ENCODE data around the gene TMEM201.

DNA sequence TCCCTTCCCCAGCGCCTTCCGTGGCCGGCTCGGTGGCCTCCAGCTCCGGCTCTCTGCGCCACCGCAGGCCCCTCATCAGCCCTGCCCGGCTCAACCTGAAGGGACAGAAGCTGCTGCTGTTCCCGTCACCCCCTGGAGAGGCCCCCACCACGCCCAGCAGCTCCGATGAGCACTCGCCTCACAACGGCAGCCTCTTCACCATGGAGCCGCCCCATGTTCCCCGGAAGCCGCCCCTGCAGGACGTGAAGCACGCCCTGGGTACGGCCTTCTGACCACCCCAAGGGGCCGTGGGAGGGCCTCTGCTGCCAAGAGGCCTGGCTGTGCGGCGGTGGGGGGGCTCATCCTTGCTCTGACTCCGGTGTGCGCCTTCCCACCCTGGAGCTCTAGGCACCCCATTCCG is 21.8 kb downstream of the TMEM201 start:
- TF ChIP-seq, protein P1, sequence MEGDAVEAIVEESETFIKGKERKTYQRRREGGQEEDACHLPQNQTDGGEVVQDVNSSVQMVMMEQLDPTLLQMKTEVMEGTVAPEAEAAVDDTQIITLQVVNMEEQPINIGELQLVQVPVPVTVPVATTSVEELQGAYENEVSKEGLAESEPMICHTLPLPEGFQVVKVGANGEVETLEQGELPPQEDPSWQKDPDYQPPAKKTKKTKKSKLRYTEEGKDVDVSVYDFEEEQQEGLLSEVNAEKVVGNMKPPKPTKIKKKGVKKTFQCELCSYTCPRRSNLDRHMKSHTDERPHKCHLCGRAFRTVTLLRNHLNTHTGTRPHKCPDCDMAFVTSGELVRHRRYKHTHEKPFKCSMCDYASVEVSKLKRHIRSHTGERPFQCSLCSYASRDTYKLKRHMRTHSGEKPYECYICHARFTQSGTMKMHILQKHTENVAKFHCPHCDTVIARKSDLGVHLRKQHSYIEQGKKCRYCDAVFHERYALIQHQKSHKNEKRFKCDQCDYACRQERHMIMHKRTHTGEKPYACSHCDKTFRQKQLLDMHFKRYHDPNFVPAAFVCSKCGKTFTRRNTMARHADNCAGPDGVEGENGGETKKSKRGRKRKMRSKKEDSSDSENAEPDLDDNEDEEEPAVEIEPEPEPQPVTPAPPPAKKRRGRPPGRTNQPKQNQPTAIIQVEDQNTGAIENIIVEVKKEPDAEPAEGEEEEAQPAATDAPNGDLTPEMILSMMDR (IDR thresholded peaks at IDR 0.05), result no peak
- TF ChIP-seq, protein P2, sequence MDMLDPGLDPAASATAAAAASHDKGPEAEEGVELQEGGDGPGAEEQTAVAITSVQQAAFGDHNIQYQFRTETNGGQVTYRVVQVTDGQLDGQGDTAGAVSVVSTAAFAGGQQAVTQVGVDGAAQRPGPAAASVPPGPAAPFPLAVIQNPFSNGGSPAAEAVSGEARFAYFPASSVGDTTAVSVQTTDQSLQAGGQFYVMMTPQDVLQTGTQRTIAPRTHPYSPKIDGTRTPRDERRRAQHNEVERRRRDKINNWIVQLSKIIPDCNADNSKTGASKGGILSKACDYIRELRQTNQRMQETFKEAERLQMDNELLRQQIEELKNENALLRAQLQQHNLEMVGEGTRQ (CRISPR knock-in tag; IDR thresholded peaks at IDR 0.05), result no peak
- no peak for TF ChIP-seq MYBL2 (CRISPR knock-in tag; IDR thresholded peaks at IDR 0.05)

Measured in WTC11 (cell line).